Measurements from ENCODE around the gene MAP1B.
"Not testable (repeated sequence)": the region's sequence is repeated elsewhere in the genome, so short reads cannot be mapped to it uniquely, and the experiment has no call there.

DNA sequence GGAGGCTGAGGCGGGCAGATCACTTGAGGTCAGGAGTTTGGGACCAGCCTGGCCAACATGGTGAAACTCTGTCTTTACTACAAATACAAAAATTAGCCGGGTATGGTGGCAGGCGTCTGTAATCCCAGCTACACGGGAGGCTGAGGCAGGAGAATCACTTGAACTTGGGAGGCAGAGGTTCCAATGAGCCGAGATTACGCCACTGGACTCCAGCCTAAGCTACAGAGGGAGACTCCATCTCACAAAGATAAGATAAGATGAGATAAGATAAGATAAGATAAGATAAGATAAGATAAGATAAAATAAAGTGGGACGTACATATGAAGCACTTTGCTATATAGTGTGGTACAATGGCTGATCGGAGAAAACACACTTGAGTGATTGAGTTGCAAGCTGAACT, 17.6 kb upstream of the MAP1B start:
- not testable (repeated sequence) for TF ChIP-seq CTCF (IDR thresholded peaks at IDR 0.05 in 2 of 3, conservative IDR thresholded peaks at IDR 0.05 in 1 of 3; ENCODE audit: borderline replicate concordance in 1 of 3, insufficient read depth in 1 of 3, low read depth in 2 of 3, low read length in 2 of 3); POLR2A (IDR thresholded peaks at IDR 0.05; ENCODE audit: borderline replicate concordance, extremely low read depth, insufficient read depth, insufficient read length); RAD21 (IDR thresholded peaks at IDR 0.05; ENCODE audit: low read depth); EGR1 (IDR thresholded peaks at IDR 0.05; ENCODE audit: low read depth); EZH2phosphoT487 (IDR thresholded peaks at IDR 0.05; ENCODE audit: borderline replicate concordance); REST (IDR thresholded peaks at IDR 0.05; ENCODE audit: low read depth); ZNF274 (IDR thresholded peaks at IDR 0.05; ENCODE audit: low read depth, low read length)
